Fibroblast of upper back skin (primary cell): ENCODE measurements around the gene GATD1.

ENCODE experiments used
- DNase-seq: peaks from one replicate; pipeline ENCODE4 v3.0.0-alpha.2; 2013

Gene GATD1

GRCh38 chr11:795634-796564 lies 18.6 kb upstream of the GATD1 start:
- peak; percentile 82 for DNase-seq

- DNase-seq: no peak
These were observed 17.7 kb upstream of the GATD1 start for GRCh38 chr11:794766-795633.

- DNase-seq: no peak
These were observed 16.9 kb upstream of the GATD1 start for GRCh38 chr11:794013-794765.

- DNase-seq: no peak
These were observed 16.3 kb upstream of the GATD1 start for GRCh38 chr11:793556-793955.

- DNase-seq: no peak
These were observed 15.6 kb upstream of the GATD1 start for GRCh38 chr11:792873-793272.

- DNase-seq: no peak
These were observed 15.2 kb upstream of the GATD1 start for GRCh38 chr11:792535-792821.

GRCh38 chr11:791658-792534 lies 14.6 kb upstream of the GATD1 start:
- DNase-seq: no peak

- DNase-seq: no peak
These were observed 13.7 kb upstream of the GATD1 start for GRCh38 chr11:790721-791564.

GRCh38 chr11:789943-790342 lies 12.7 kb upstream of the GATD1 start, which contains the start of gene CEND1:
Gene CEND1 (minus strand): TSS chr11:790090. CDS start chr11:788576, 1,514 bp downstream.
- DNase-seq: peak; percentile 39

- no peak for DNase-seq
These were observed 12.0 kb upstream of the GATD1 start for GRCh38 chr11:788953-789940.

GRCh38 chr11:788009-788640 lies 10.8 kb upstream of the GATD1 start:
- DNase-seq: no peak

GRCh38 chr11:787084-787675 lies 9.9 kb upstream of the GATD1 start:
- DNase-seq: no peak

- no peak for DNase-seq
These were observed 9.2 kb upstream of the GATD1 start for GRCh38 chr11:786235-787083.

- DNase-seq: peak; percentile 81
These were observed 6.3 kb upstream of the GATD1 start for GRCh38 chr11:783581-784015.

GRCh38 chr11:782264-783174 lies 5.2 kb upstream of the GATD1 start:
- DNase-seq: no peak

- DNase-seq: no peak
These were observed 2.8 kb upstream of the GATD1 start for GRCh38 chr11:779955-780532.
